NCI-H2081 treated with DMSO at 0.1 percent for 48 hours (cell line): Measurements from ENCODE around the gene CPEB1.
"Not testable (repeated sequence)": the region's sequence is repeated elsewhere in the genome, so short reads cannot be mapped to it uniquely, and the experiment has no call there.

Experiments used
- DNase-seq: peaks from one replicate; lab custom pipeline; 2025; lab: John Stamatoyannopoulos, UW

The CPEB1 gene

DNA sequence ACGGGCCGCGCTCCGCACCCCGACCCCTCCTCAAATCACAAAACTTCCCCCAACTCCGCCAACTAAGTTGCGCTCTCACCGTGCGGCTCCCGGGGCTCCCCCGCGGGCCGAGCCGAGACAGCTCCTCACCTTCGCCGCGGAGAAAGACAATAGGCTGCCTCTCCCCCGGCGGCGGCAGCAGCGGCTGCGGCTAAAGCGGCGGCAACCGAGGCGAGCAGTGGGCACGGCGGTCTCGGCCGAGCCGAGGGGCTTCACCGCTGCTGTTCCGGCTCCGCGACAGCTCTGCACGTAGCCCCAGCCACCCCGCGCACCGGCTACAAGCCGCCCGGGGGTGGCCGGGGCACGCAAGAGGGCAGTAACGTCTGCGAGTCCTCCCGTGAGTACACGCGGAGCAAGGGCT is 133.6 kb downstream of the CPEB1 start:
- DNase-seq = not testable (repeated sequence)

DNA sequence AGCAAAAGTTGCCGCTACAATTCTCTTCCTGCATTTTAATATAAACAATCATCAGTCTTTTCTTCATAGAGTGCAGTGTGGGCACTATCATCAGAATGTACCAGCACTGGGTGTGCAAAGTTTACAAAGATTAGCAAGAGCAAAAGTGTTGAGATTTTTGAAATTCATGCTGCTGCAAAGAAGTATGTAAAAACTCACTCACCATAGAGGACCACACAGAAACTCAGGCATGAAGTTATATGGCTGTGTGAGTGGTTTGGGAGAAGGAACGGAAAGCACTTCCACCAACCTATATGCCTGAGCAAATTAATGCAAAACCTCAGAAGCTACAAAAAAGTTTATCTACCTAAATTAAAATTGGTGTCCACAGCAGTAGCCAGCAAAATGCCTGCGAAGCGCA is 139.5 kb downstream of the CPEB1 start:
- DNase-seq = not testable (repeated sequence)

DNA sequence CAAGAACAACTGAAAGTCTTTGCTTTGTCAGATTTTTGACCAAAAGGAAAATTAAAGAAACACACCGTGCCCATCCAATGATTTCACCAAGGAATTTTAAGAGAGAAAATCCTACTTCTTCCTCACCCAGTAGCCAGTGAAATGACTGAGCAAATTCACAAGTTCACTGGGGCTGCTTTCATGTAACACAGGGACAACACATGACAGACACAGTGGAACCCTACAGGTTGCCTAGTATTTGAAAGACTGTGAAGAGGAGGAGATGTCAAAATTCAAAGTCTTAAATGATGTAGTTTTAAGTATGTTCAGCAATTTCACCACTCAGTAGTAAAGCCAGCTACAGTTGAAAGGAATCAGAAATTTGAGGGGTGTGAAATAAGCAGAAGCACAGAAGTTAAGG is 140.1 kb downstream of the CPEB1 start:
- DNase-seq = not testable (repeated sequence)

DNA sequence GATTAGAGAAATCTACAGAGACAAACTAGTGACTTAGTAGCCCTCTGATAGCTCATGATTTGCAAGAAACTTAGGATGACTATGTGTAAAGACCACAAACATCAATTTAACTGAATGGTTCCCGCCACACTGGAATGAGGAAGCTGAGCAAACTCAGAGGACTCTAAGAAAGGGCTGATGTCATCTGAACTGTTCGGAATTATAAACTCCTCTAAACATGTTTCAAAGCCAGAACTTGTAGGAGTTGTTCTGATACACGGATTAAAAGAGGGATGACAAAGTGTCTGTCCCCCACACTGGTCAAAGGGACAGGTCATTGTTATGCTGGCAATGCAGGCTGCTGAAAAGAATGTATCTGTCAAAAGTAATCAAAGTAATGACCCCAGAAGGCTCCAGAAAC is 141.3 kb downstream of the CPEB1 start:
- DNase-seq = not testable (repeated sequence)

DNA sequence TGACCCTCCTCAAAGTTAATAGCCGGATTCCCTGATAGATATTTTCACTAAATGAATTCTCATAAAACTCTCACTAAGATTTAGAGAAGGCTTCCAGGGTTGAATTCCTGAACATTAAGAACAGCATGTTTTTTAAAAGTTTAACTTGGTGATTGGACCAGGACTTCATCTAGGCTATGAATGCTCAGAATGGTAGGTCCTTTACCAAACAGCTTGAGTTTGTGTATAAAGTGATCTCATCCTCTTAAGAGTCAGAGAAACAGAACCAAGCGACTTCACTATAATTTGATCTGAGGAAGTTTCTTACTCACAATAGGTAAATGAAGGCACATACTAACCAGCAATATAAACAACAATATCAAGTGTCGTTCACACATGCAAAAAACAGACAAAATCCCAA is 143.1 kb downstream of the CPEB1 start:
- not testable (repeated sequence) for DNase-seq

DNA sequence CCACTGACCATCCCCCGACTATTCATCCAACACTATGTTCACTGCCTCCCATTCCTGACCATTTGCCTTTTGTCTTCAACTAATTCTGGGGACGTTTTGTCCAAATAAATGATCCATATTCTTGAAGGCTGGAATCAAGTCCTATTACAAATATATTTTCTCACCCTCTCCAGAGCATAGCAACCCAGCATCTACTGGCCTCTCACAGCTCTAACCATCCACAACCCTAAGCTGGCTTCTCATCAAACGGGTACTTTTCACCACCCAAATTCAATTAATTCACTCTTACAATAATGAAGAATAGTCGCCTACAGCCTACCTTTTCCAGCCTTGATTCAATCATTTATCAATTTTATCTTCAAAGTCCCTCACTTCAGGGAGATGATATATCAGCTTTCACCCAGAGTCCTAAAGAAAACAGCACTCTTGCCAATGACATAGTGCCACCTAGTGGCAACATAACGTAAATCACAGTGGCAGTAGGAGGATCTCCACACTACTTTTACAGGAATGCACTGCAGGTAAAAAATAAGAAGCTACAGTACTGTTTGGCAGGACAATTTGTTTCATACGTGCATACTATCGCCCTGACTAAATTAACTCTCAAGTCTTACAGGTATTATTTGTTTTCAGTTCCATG is 144.3 kb downstream of the CPEB1 start:
- not testable (repeated sequence) for DNase-seq

DNA sequence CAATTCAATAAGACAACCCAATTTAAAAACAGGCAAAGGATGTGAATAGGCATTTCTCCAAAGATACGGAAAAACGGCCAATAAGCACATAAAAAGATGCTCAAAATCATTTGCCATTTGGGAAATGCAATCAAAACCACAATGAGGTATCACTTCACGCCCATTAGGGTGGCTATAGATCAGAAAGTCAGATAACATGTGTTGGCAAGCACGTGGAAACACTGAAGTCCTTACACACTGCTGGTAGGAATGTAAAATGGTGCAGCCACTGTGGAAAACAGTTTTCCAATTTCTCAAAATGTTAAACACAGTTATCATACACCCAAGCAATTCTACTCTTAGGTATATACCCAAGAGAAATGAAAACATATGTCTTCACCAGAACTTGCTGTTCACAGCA is 146.4 kb downstream of the CPEB1 start:
- not testable (repeated sequence) for DNase-seq

DNA sequence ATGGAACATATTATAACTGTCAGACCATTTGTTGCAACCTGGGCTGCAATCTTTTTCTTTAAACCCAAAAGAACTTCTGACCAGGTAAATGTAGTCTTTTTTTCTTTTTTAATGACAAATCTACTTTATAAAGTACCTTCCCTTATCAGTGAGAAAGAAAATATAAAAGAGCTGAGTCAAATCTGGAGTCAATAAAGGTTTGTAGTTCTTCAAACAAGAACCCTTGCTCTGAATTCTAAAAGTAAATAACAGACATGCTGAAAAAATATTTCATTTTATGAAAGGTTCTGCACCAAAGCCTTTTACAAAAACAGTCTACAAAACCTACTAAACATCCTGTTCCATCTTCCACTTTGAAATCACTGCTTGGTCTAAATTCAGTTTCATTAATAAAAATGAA is 149.2 kb downstream of the CPEB1 start:
- DNase-seq = not testable (repeated sequence)
